IMR-90 (cell line): Measurements from ENCODE around the gene NPEPPS. TPM values are rescaled to one million over a fixed set of nuclear protein-coding genes. Genes with fewer than 3 reads are reported as not detected.

ENCODE experiments used
- ATAC-seq: fragments of 200-7000 bp; cut with Tn5 transposase; 2 replicates; pipeline ENCODE4 v1.9.1; 2020; ENCODE audit warnings: low read depth, mild to moderate bottlenecking, moderate library complexity
- BruUV-seq: library from RNA; stranded (reverse); fragments of 400-500 nt; replicated peaks from 2 replicates; lab custom pipeline; 2021; lab: Mats Ljungman, UMichigan
- CTCF ChIA-PET: fragments of 300-600 bp; formaldehyde crosslinking; extraction: SDS; loops from one replicate; lab custom pipeline; 2021; ENCODE audit warnings: antibody characterized with exemption; lab: Yijun Ruan, JAX
- POLR2A ChIA-PET: fragments of 300-600 bp; sonication (Branson Sonifier 250); formaldehyde crosslinking; loops from one replicate; lab custom pipeline; 2022; ENCODE audit warnings: antibody characterized with exemption; ENCODE audit not compliant: unreplicated experiment; lab: Charles Lee
- DNase-seq: peaks from one replicate; pipeline ENCODE4 v3.0.0; 2013
- H2AFZ ChIP-seq: replicated peaks from 2 replicates; pipeline ENCODE3; 2013; ENCODE audit warnings: low read length, mild to moderate bottlenecking; ENCODE audit not compliant: poor library complexity
- H2AK5ac ChIP-seq: 2 replicates; pipeline ENCODE4 v1.6.1; 2013; ENCODE audit warnings: low read depth, low read length, inconsistent platforms
- H2AK9ac ChIP-seq: replicated peaks from 2 replicates; pipeline ENCODE3; 2013; ENCODE audit warnings: mild to moderate bottlenecking, low read depth, low read length, moderate library complexity; ENCODE audit not compliant: poor library complexity
- H2BK120ac ChIP-seq: 2 replicates; pipeline ENCODE4 v1.6.1; 2013; ENCODE audit warnings: low read depth, low read length, inconsistent platforms
- H2BK15ac ChIP-seq: 3 replicates; pipeline ENCODE4 v1.6.1; 2013; ENCODE audit warnings: low read depth, low read length, inconsistent platforms
- H2BK20ac ChIP-seq: 2 replicates; pipeline ENCODE4 v1.6.1; 2013; ENCODE audit warnings: low read depth, mild to moderate bottlenecking, inconsistent platforms, low read length, moderate library complexity
- H2BK5ac ChIP-seq: 2 replicates; pipeline ENCODE4 v1.6.1; 2013; ENCODE audit warnings: mild to moderate bottlenecking, low read depth, low read length, inconsistent platforms; ENCODE audit not compliant: poor library complexity, severe bottlenecking
- H3K14ac ChIP-seq: replicated peaks from 2 replicates; pipeline ENCODE4 v1.6.1; 2013; ENCODE audit warnings: low read depth, low read length, inconsistent platforms
- H3K18ac ChIP-seq: 2 replicates; pipeline ENCODE4 v1.6.1; 2013; ENCODE audit warnings: low read depth, low read length, control low read depth
- H3K23ac ChIP-seq: 2 replicates; pipeline ENCODE4 v1.6.1; 2013; ENCODE audit warnings: low read depth, low read length, inconsistent platforms
- H3K27ac ChIP-seq: 2 replicates; pipeline ENCODE4 v1.5.1; 2013; ENCODE audit warnings: mild to moderate bottlenecking, control low read depth, low read length; ENCODE audit not compliant: insufficient read depth
- H3K27me3 ChIP-seq: 2 replicates; pipeline ENCODE4 v1.6.1; 2013; ENCODE audit warnings: low read length; ENCODE audit not compliant: control insufficient read depth, insufficient read depth
- H3K36me3 ChIP-seq: 2 replicates; pipeline ENCODE4 v1.6.1; 2013; ENCODE audit warnings: low read length, mixed read lengths; ENCODE audit not compliant: control insufficient read depth, insufficient read depth
- H3K4ac ChIP-seq: 2 replicates; pipeline ENCODE4 v1.6.1; 2013; ENCODE audit warnings: low read depth, low read length, inconsistent platforms
- H3K4me1 ChIP-seq: 2 replicates; pipeline ENCODE4 v1.6.1; 2013; ENCODE audit warnings: low read length, mixed read lengths; ENCODE audit not compliant: control insufficient read depth, insufficient read depth
- H3K4me2 ChIP-seq: 2 replicates; pipeline ENCODE4 v1.6.1; 2013; ENCODE audit warnings: low read depth, mild to moderate bottlenecking, control low read depth, low read length, moderate library complexity
- H3K4me3 ChIP-seq: 2 replicates; pipeline ENCODE4 v1.5.1; 2013; ENCODE audit warnings: low read depth, mild to moderate bottlenecking, control low read depth, low read length, moderate library complexity; ENCODE audit not compliant: insufficient read depth
- H3K56ac ChIP-seq: 2 replicates; pipeline ENCODE4 v1.6.1; 2013; ENCODE audit warnings: low read length, inconsistent platforms; ENCODE audit not compliant: insufficient read depth; ENCODE audit errors: extremely low read depth
- H3K79me1 ChIP-seq, 2 experiments: 2 replicates each; pipeline ENCODE4 v1.6.1; 2013; ENCODE audit warnings: low read length in 2 of 2, inconsistent platforms in 1 of 2, low read depth in 1 of 2
- H3K9ac ChIP-seq: 2 replicates; pipeline ENCODE4 v1.6.1; 2013; ENCODE audit warnings: low read depth, low read length, control low read depth
- H3K9me1 ChIP-seq: 2 replicates; pipeline ENCODE4 v1.6.1; 2013; ENCODE audit warnings: low read length, inconsistent platforms; ENCODE audit not compliant: insufficient read depth
- H3K9me3 ChIP-seq: 2 replicates; pipeline ENCODE4 v1.6.1; 2013; ENCODE audit warnings: low read length; ENCODE audit not compliant: control insufficient read depth, insufficient read depth
- H4K20me1 ChIP-seq: 2 replicates; pipeline ENCODE4 v1.6.1; 2013; ENCODE audit warnings: low read length, inconsistent platforms; ENCODE audit not compliant: insufficient read depth
- H4K5ac ChIP-seq: 2 replicates; pipeline ENCODE4 v1.6.1; 2013; ENCODE audit warnings: mild to moderate bottlenecking, low read depth, low read length, control low read depth
- H4K8ac ChIP-seq, 2 experiments: 2 replicates each; pipeline ENCODE4 v1.6.1; 2013; ENCODE audit warnings: low read depth in 2 of 2, low read length in 2 of 2, control low read depth in 1 of 2, inconsistent platforms in 1 of 2
- H4K91ac ChIP-seq: 2 replicates; pipeline ENCODE4 v1.6.1; 2013; ENCODE audit warnings: low read depth, low read length, inconsistent platforms; ENCODE audit not compliant: insufficient read depth
- BHLHE40 ChIP-seq: fragments of 150-350 bp; IDR thresholded peaks from 2 replicates; pipeline ENCODE4 v1.6.1; 2016; ENCODE audit warnings: mild to moderate bottlenecking, low read depth, low read length
- CEBPB ChIP-seq: IDR thresholded peaks from 2 replicates; pipeline ENCODE4 v1.6.1; 2012; ENCODE audit warnings: low read depth, low read length, improper control_type of control experiment
- CHD1 ChIP-seq: IDR thresholded peaks from 2 replicates; pipeline ENCODE4 v1.6.1; 2012; ENCODE audit warnings: low read depth, low read length, improper control_type of control experiment
- ELK1 ChIP-seq: fragments of 150-350 bp; IDR thresholded peaks from 2 replicates; pipeline ENCODE4 v1.6.1; 2016; ENCODE audit warnings: low read depth, mild to moderate bottlenecking, low read length, moderate library complexity, borderline replicate concordance
- FOS ChIP-seq: fragments of 150-350 bp; IDR thresholded peaks from 2 replicates; pipeline ENCODE4 v1.6.1; 2016; ENCODE audit warnings: low read depth, low read length
- MAFK ChIP-seq: IDR thresholded peaks from 2 replicates; pipeline ENCODE4 v1.6.1; 2012; ENCODE audit warnings: low read depth, low read length, improper control_type of control experiment
- MXI1 ChIP-seq: IDR thresholded peaks from 2 replicates; pipeline ENCODE4 v1.6.1; 2012; ENCODE audit warnings: low read depth, mild to moderate bottlenecking, low read length, moderate library complexity, borderline replicate concordance
- NFE2L2 ChIP-seq: fragments of 150-350 bp; IDR thresholded peaks from 2 replicates; pipeline ENCODE4 v1.6.1; 2016; ENCODE audit warnings: low read depth, mild to moderate bottlenecking, low read length
- POLR2A ChIP-seq: IDR thresholded peaks from 2 replicates; pipeline ENCODE4 v1.6.1; 2012; ENCODE audit warnings: mild to moderate bottlenecking, low read depth, low read length
- RAD21 ChIP-seq: IDR thresholded peaks from 2 replicates; pipeline ENCODE4 v1.6.1; 2012; ENCODE audit warnings: low read length, improper control_type of control experiment
- RCOR1 ChIP-seq: IDR thresholded peaks from 2 replicates; pipeline ENCODE4 v1.6.1; 2012; ENCODE audit warnings: mild to moderate bottlenecking, low read length, improper control_type of control experiment; ENCODE audit not compliant: insufficient replicate concordance
- RFX5 ChIP-seq: IDR thresholded peaks from 2 replicates; pipeline ENCODE4 v1.8.0; 2012; ENCODE audit warnings: low read depth, mild to moderate bottlenecking, low read length, moderate library complexity
- SMC3 ChIP-seq: fragments of 150-350 bp; IDR thresholded peaks from 2 replicates; pipeline ENCODE4 v1.6.1; 2016; ENCODE audit warnings: low read depth, mild to moderate bottlenecking, antibody characterized with exemption, low read length, moderate library complexity
- USF2 ChIP-seq: fragments of 150-350 bp; IDR thresholded peaks from 2 replicates; pipeline ENCODE4 v1.6.1; 2017; ENCODE audit warnings: mild to moderate bottlenecking, antibody characterized with exemption, low read length, low read depth
- WGBS, 2 experiments: methylation state at CpG; one replicate each; pipeline versions ENCODE4 v1.1.5 to v1.1.7; 2013; ENCODE audit warnings: missing lambda C conversion rate in 2 of 2; ENCODE audit not compliant: insufficient read length in 1 of 2; ENCODE audit errors: extremely low coverage in 2 of 2; 5-methylcytosine and 5-hydroxymethylcytosine counted together
- dilution Hi-C: fragments of 300-500 bp; cut with HindIII; formaldehyde crosslinking; loops from one replicate; pipeline ENCODE4 v1.14.3; 2018; ENCODE audit warnings: low sequenced_read_pairs; ENCODE audit not compliant: unreplicated experiment
- in situ Hi-C: fragments of 300-500 bp; cut with MboI; formaldehyde crosslinking; loops from 3 replicates; pipeline ENCODE4 v1.14.3; 2019; ENCODE audit warnings: low sequenced_read_pairs, inconsistent platforms, mixed read lengths
- intact Hi-C: fragments of 100-400 bp; cut with micrococcal nuclease; formaldehyde crosslinking; loops from 2 replicates; pipeline ENCODE4 v1.10.0; 2022
- polyA plus RNA-seq, 3 experiments: library from polyadenylated mRNA; depleted of rRNA; stranded (reverse); fragments of >200 nt; gene quantifications; 2 replicates each; pipeline ENCODE4 v1.2.3, GENCODE V29; 2012; ENCODE audit warnings: low replicate concordance in 1 of 3
- total RNA-seq: library from RNA; depleted of rRNA; stranded (reverse); fragments of >200 nt; gene quantifications from 2 replicates; pipeline ENCODE4 v1.2.3, GENCODE V29; 2012

NPEPPS gene
- total and polyA plus RNA-seq, 2 of the 4 experiments (the other 2 are of a cell fraction), result 54.1 to 64.6 TPM

- no TSS peak for BruUV-seq
- intact Hi-C loops, result loop anchor here (5.0 kb wide), 1 partner anchor 258 kb away; no protein-coding TSS in a partner anchor
- ATAC-seq, result no peak
- no peak for TF ChIP-seq CEBPB
- TF ChIP-seq CHD1, result no peak
- TF ChIP-seq MXI1, result no peak
- TF ChIP-seq RFX5, result no peak
- TF ChIP-seq SMC3, result no peak
- no peak for TF ChIP-seq RCOR1
- no peak for TF ChIP-seq USF2
- no peak for TF ChIP-seq RAD21
- TF ChIP-seq NFE2L2, result no peak
- no peak for TF ChIP-seq BHLHE40
- TF ChIP-seq POLR2A, result no peak
- no peak for TF ChIP-seq ELK1
- TF ChIP-seq MAFK, result no peak
- TF ChIP-seq FOS, result no peak
Observed at GRCh38 chr17:47620503-47621245, 89.8 kb downstream of the NPEPPS start.

More at GRCh38 chr17:47620503-47621245, 89.8 kb downstream of the NPEPPS start:
- 100% methylated on average over 1 of the region's 3 CpGs; no CpG with 5 or more reads in 1 of the 2 experiments for WGBS, 2 experiments
- H2BK120ac ChIP-seq, result no peak overlapping the region
- H4K91ac ChIP-seq, result no peak overlapping the region
- 0 out of 2 replicates have a peak overlapping the region, but pooled peaks have one; percentile 16 for H4K5ac ChIP-seq
- H3K9me1 ChIP-seq, result no peaks in the 10 kb centered on the region
- H3K18ac ChIP-seq, result peak overlapping the region; percentile 47; the same call in 1 of the 2 replicates
- peak overlapping the region; percentile 43; the same call in 1 of the 2 replicates for H3K27ac ChIP-seq
- no peak overlapping the region for H3K23ac ChIP-seq
- CTCF ChIA-PET, result interaction anchor here (0.7 kb wide), 1 partner anchor 20 kb away, joined by 3 read pairs; no protein-coding TSS in a partner anchor
- no peak overlapping the region for H3K4ac ChIP-seq
- H4K20me1 ChIP-seq, result peaks cover 4% of the 10 kb centered on the region
- dilution Hi-C loops, result no loop called here
- H3K79me1 ChIP-seq, result peaks cover 12 to 28% of the 10 kb centered on the region in 2 experiments; a peak in 3 of 4 replicates
- no peak overlapping the region for H3K4me2 ChIP-seq
- no peak overlapping the region for H2AFZ ChIP-seq
- in situ Hi-C loops, result loop anchor here (25.0 kb wide), 1 partner anchor 458 kb away; no protein-coding TSS in a partner anchor
- H2BK20ac ChIP-seq, result no peak overlapping the region
- POLR2A ChIA-PET, result no interaction called here
- no peak overlapping the region for H3K9ac ChIP-seq
- no peak overlapping the region for H2AK9ac ChIP-seq
- H2AK5ac ChIP-seq, result 0 out of 2 replicates have a peak overlapping the region, but pooled peaks have one; percentile 45
- no peak overlapping the region for H3K14ac ChIP-seq
- no peaks in the 10 kb centered on the region for H3K27me3 ChIP-seq
- no peak for DNase-seq
- no peak overlapping the region for H3K56ac ChIP-seq
- H3K36me3 ChIP-seq, result peaks cover 19% of the 10 kb centered on the region
- H2BK5ac ChIP-seq, result peak overlapping the region; percentile 96
- no peak overlapping the region for H3K4me3 ChIP-seq
- H4K8ac ChIP-seq, result peak overlapping the region in 1 of 2 experiments; percentile 26; a peak in 1 of 4 replicates
- H3K9me3 ChIP-seq, result no peaks in the 10 kb centered on the region
- H2BK15ac ChIP-seq, result no peak overlapping the region
- peaks cover 13% of the 10 kb centered on the region for H3K4me1 ChIP-seq
